NCI-H2227 (cell line): Measurements from ENCODE around the gene GNA12.
"Not testable (repeated sequence)": the region's sequence is repeated elsewhere in the genome, so short reads cannot be mapped to it uniquely, and the experiment has no call there.

ENCODE experiments used
- DNase-seq: peaks from one replicate; lab custom pipeline; 2025; ENCODE audit not compliant: unreplicated experiment; lab: John Stamatoyannopoulos, UW

Gene GNA12

GRCh38 chr7:2864999-2865670 lies 21.0 kb upstream of the GNA12 start:
- peak; percentile 75 for DNase-seq

DNA sequence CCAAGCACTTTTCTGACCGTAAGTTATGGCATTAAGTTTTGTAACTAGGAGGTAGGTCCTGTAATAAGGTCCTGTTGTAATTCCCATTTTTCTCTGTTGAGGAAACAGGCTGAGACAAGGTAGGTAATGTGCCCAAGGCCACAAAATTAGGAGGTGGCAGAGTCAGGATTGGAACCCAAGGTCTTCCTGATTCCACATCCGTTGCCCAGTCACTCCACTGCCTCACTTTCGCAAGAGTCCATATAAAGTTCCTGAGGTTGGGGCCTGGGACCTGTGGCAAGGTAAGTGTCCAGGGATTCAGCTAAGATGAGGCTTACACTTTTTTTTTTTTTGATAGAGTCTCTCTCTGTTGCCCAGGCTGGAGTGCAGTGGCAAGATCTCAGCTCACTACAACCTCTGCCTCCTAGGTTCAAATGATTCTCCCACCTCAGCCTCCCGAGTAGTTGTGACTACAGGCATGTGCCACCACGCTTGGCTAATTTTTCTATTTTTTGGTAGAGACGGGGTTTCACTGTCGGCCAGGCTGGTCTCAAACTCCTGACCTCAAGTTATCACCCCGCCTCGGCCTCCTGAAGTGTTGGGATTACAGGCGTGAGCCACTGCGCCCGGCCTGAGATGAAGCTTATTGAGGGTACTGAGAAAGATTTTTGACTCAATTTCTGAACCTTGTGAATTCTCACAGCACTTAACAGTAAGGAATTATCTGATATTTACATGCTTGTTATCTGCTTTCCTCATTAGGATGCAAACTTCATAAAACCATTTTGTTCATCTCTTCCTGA lies 20.3 kb upstream of the GNA12 start:
- no peak for DNase-seq

DNA sequence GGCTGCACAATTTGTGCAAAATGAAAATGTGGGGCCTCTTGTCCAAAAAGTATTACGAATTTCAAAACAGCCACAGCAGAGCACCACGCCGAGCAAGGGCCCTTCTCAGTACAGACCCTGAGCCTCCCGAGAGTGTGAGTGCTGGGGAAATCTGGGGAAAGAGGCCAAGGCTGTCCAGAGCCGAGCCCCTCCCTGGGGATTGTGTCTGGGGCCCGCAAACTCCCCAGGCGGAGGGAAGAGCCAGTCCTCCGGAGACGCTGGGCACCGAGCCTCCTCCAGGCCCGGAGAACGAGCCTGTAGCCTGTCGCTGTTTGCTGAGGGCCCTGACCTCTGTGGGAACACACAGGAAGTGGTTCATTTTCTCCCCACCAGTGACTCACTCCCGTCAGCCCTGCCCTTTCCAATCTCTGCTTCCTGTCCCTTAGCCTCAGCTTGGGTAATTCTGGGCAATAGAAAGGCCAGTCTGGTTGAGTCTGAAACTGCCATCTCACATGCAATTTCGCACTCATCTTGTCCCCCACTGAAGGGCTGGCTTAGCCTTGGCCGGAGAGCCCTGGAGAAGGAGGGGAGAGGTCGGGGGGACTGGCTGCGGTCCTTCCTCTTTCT lies 19.5 kb upstream of the GNA12 start:
- peak; percentile 24 for DNase-seq

GRCh38 chr7:2862831-2863361 lies 18.8 kb upstream of the GNA12 start:
- DNase-seq, result no peak

- no peak for DNase-seq
Measured at GRCh38 chr7:2861509-2861908, 17.4 kb upstream of the GNA12 start.

DNA sequence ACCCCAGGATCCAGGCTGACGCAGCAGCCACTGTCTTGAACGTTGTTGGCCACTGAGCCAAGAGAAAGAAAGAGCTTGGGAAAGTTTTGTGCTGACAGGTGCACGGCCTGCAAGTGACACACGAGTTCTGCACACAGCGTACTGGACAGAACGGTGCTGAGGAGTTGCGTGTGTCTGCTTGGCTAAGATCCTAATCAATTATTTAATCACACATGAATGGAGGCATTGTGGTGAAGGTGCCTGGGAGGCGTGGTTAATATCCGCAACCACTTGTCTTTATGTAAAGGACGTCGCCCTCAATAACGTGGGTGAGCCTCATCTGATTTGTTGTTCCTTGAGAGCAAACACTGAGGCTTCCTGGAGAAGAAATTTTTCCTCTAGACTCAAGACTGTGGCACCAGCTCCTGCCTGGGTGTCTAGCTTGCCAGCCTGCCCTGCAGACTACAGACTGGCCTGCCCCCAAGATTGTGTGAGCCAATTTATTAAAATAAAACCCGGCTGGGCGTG lies 16.6 kb upstream of the GNA12 start:
- no peak for DNase-seq

DNA sequence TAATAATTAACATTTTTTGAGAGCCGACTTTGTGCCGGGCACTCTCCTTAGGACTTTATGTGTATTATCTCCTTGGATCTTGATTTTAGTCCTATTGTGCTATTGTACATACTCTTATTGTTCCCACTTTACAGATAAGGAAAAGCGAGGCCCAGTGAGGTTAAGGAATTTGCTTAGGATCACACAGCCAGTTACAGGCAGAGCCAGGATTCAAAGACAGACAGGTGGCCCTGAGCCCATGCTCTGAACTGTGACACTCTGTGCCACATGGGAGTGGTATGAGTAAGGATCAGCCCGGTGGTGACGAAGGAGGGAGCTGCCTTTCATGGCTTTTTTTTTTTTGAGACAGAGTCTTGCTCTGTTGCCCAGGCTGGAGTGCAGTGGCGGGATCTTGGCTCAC lies 15.8 kb upstream of the GNA12 start:
- DNase-seq, result no peak

DNA sequence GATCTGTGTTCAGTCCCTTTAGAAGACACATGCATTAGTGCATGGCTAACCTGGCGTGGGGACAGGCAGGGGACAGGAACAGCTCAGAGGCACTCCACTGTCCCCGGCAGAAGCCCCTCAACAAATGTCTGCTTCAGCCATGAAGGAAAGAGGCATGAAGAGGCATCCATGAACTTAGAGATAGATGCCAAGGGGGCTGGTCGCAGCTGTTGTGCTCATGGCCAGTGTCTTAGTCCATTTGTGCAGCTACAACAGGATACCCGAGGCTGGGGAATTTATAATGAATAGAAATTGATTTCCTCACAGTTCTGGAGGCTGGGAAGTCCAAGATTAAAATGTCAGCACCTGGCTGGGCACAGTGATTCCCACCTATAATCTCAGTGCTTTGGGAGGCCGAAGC lies 14.5 kb upstream of the GNA12 start:
- DNase-seq, result no peak

DNA sequence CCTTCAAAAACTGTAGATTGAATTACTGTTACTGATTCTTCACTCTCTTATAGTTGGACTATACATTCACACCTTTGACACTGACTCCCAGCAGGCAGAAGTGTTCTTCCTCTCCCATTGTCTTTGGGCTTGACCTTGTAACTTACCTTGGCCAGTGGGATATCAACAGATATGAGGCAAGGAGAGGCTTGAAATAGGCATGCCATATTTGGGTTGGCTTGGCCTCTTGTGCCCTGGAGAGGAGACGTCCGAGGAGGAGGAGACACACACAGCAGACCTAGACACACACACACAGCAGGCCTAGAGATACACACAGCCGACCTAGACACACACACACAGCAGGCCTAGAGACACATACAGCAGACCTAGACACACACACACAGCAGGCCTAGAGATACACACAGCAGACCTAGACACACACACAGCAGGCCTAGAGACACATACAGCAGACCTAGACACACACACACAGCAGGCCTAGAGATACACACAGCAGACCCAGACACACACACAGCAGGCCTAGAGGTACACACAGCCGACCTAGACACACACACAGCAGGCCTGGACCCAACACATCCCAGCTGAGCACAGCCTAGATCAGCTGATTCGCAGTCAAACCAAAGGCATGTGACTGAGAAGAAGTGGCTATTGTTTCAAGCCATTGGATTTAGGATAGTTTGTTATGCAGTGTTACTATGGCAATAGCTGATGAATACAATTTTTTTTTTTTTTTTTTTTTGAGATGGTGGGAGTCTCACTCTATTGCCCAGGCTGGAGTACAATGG lies 12.5 kb upstream of the GNA12 start:
- DNase-seq, result peak; percentile 37

- no peak for DNase-seq
Measured at GRCh38 chr7:2855386-2855785, 11.3 kb upstream of the GNA12 start.

GRCh38 chr7:2853552-2853951 lies 9.4 kb upstream of the GNA12 start:
- DNase-seq, result not testable (repeated sequence)

GRCh38 chr7:2853147-2853546 lies 9.0 kb upstream of the GNA12 start:
- no peak for DNase-seq

- no peak for DNase-seq
Measured at GRCh38 chr7:2851497-2851896, 7.4 kb upstream of the GNA12 start.

DNA sequence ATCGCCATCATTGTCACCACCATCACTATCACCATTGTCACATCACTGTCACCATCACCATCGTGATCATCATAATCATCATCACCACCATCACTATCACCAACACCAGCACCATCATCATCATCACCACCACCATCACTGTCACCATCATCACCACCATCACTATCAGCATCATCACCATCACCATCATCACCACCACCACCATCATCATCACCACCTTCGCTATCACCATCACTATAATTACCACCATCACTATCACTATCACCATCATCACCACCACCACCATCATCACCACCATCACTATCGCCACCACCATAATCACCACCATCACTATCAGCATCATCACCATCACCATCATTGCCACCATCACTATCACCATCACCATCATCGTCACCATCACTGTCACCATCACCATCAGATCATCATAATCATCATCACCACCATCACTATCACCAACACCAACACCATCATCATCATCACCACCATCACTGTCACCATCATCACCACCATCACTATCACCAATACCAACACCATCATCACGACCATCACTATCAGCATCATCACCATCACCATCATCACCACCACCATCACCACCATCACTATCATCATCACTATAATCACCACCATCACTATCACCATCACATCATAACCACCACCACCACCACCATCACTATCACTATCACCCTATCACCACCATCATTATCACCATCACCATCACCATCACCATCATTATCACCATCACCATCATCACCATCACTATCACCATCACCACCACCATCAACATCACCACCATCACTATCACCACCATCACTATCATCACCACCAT lies 6.0 kb upstream of the GNA12 start:
- no peak for DNase-seq

GRCh38 chr7:2845034-2845592 lies 1.0 kb upstream of the GNA12 start:
- no peak for DNase-seq

DNA sequence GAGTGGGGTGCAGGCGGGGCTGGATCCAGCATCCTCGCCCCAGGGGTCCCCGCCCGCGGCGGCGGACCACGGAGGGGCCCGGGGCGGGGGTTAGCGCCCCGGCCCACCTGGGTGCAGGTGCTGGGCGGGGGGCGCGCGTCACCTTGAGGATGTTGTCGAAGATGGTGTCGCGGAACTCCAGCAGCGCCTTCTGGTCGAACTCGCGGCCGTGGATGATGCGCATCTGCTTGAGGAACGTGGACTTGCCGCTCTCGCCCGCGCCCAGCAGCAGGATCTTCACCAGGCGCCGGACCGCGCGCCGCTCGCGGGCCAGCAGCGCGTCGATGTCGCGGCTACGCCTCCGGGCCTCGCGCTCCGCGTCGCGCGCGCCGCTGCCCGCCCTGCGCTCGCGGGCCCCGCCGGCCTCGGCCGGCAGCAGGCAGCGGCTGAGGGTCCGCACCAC lies 376 bp downstream of the GNA12 start:
- DNase-seq, result peak; percentile 75

GRCh38 chr7:2843191-2843685 lies 870 bp downstream of the GNA12 start:
- no peak for DNase-seq

GRCh38 chr7:2841907-2842306 lies 2.2 kb downstream of the GNA12 start:
- no peak for DNase-seq

DNA sequence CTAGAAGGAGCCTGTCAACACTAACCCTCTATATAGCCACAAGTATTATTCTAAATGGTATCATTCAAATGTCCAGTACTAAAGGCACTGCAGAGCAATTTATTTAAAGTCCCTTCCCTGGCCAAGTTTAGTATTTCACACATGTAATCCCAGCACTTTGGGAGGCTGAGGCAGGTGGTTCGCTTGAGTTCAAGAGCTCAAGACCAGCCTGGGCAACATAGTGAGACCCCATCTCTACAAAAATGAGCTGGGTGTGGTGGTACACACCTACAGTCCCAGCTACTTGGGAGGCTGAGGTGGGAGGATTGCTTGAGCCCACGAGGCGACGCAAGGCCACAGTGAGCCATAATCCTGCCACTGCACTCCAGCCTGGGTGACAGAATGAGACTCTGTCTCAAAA lies 3.6 kb downstream of the GNA12 start:
- DNase-seq, result no peak
